Measurements from ENCODE around the gene EPS8L3.
"Not testable (repeated sequence)": the region's sequence is repeated elsewhere in the genome, so short reads cannot be mapped to it uniquely, and the experiment has no call there.

Gene EPS8L3

DNA sequence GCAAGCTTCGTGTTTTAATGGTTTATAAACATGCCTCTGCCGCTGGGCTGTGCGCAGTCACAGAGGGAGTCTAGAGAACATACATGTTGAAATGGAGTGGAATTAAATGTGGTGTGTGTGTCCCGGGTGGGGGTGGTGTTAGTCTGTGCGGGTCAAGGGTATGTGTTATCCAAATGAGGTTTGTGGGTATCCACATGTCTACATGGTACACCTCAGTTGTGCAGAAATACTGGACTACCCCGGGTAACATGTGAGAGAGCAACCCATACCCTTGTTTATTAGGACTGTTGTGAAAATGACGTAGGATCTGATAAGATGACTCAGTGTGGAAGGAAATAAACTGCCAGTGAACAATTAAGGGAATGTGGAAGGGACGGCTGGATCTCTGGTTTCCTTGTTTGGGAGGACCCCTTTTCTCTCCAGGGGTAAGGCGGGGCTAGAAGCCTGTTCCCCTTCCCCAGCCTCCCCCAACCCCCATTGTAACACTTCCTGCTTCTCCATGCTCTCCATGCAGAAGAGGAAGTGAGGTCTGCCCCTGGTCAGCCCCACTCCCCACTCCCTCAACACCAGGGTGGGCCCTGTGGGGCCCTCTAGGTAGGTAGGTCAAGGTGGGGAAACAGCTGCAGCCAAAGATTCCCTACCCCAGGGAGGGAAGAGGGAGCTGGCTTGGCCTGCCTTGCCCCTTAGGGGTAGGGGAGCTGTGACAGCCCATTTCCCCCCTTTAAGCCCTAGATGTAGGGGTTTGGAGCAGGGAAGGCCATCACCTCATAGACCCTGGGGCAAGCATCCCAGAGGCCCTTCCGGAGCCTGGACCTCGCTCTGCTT, 690 bp downstream of the EPS8L3 start:
- no peak for DNase-seq (ENCODE audit: low spot score)

DNA sequence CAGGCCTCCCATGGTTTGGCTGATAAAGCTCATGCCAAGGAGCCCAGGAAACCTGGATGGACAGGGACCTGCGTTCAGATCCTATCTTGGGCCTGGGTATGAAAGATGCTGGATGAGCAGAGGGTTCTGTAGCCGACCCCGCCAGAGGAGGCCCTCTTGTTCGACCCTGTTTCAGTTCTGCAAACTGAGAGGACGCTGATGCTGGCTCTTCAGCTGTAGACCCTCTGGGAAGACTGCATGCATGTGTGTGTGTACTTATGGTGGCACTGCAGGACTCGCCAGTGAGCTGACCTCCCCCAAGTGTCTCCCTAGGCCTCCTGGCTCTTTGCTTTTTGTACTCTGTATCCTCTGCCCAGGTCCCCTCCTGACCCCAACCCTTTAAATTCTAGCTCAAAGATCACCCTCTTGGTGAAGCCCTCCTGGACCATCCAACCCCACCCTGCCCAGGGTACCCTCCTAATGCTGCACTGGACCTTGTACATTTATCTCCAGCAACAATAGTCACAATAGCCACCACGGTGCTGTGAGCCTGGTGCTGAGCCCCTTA, 1.6 kb downstream of the EPS8L3 start:
- DNase-seq (ENCODE audit: low spot score) = no peak

DNA sequence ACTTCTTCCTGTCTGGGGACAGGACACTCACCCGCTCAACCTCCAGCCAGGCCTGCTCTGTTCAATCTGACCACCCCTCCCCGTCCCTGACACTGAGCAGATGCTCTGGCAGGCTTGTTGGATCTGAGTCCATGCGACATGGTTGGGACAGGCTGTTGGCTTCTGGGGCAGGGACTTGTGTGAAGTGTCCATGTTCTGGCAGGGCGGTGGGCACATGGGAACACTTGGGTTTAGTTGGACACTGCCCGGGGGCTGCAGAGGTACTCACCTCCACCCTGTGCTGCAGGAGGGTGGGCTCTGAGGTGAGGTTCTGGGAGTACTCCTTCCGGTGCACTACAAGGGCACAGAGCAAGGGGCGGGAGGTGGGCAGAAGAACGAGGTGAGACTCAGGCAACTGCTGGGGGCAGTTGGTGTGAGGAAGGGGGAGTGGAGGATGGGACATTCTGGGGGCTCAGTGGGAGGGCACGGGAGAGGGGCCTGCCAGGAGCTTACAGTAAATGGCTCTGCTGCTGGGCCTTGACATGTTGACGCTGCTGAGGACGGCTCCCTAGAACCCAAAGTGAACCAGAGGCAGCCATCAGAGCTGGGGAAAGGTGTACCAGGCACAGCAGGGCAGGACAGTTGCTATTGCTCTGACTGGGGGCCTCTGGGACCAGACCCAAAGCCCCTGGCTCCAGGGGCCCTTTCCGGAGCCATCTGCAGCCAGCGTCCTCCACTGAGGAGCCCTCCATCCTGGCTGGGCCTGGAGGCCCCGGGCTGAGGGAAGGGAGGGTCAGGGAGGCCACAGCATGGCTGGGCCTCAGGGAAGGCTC, 2.3 kb downstream of the EPS8L3 start:
- DNase-seq (ENCODE audit: low spot score) = no peak

DNA sequence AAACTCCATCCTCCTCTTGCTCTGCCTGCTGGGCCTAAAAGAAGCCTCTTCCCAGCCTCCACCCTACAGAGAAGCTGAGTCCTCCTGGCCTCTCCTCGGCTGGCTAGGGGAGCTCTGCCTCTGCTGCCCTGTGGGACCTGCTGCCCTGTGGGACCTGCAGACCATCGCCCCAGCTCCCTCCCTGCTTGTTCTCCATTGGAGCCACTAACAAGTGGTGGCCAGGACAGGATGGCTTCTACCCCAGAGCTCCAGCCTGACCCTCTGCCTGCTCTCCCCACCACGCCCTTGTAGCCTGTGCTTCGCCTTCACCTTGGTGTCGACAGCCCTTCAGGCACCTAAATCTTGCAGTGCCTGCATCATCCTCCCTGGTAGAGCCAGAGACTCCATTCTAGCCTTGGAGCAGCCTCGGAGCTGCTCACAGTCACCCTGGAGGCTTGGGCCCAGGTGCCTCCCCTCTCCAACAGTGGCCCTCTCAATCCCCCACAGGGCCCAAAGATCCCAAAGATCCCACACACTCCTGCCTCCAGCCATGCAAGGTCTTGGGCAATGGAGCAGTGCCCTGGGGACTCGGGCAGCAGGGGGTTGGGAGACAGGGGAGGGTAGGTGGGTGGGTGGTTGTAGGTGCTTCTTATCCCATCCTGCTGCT, 3.0 kb downstream of the EPS8L3 start:
- DNase-seq (ENCODE audit: low spot score) = no peak

DNA sequence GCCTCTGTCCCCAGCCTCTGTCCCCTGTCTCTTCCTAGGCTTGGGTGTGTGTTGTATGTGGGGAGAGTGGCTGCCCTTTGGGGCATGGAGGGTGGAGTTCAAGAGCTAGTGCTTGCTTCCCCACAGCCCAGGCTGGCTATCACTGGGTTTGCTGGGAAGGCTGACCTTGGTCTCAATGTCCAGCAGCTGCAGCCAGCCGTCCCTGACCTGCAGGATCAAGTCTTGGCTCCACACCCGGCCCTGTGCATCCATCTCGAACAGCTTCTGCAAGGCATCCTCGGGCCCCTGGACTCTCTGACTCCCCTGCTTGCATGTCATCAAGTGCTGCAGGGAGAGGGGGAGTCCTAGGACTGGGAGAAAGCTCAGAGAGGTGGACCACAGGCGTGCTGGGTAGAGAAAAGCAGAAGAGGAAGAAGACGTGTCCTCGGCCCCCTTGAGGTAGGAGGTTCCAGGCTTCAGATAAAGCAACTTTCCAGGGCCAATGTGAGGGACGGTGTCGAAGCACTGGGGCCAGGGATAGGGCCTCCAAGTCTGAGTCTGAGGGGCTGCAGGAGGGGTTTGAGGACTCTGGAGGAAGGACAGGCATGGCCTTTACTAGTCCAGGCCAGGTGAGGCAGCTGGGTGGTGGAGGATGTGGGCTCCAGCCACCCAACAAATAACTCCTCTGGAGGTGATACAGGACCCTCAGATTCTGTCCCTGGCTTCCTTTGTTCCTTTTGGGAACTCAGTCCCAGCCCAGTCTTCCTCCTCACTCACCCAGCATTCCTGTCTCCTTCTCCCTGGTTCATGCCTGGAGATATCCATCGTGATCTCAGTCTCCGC, 4.0 kb downstream of the EPS8L3 start:
- no peak for DNase-seq (ENCODE audit: low spot score)

DNA sequence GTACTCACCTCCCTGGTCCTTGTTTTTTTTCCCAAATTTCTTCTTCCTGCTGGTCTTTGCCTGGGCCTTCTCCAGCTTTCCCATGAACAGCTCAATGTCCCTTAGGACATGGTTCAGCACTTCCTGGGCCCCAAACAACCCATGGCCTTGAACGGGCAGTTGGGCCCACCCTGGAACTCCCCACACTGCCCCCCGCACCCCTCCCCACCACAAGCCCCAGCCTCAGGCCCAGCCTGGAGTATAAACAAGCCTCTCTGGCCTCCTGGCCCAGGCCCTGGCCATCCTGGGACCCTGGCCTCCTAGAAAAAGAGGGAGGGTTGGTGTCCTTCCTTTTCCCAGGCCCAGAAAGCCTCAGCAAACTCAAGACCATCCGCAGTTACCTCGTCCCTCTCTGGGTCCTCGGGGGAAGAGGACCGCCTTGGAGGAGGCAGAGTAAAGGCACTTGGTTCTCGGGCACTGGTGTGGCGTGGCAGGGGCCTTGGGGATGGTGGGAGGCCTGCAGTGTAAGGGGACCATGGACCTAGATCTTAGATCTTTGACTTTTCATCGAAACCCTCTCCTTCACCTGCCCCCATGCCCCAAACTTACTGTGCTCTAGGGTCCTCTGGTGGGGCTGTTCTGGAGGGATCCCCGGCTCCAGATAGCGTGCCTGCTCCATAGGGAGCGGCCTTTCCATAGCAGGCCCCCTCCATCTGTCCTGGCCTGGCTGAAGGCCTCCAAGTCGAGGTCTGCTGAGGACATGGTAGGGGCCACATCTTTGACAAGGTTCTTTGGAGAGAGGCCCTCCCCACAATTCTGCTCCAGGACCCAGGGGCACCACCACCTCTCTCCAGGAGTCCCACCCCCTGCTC, 5.6 kb downstream of the EPS8L3 start:
- DNase-seq (ENCODE audit: low spot score) = no peak

DNA sequence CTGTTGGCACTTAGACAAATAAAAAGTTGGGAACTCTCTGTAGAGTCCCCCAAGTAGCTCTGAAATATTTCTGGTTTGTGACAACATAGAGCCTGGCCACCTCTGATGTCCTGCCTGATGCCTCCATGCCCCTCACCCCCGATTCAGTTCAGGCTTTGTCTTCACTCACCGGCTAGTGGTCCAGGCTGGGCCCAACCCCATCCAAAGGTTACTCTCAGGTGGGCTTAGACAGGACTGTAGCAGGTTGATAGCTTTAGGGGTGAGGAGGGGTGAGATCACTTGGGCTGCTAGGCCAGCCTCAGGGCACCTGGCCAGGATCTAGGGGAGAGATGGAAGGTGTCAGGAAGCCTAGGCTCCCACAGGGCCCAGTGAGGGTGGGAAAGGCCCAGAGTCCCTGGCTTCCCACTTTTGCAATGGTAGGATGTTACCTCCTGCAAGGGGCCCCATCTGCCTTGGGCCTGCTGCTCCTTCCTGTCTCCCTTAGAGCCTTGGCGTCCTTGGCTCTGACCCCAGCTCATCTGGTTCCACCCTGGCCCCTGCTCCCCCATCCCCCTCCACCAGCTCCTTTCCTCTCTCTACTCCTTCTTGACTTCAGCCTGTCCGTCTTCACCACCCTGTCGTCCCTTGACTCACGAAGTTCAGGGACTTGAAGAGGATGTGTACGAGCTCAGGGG, 6.7 kb downstream of the EPS8L3 start:
- DNase-seq (ENCODE audit: low spot score) = no peak

DNA sequence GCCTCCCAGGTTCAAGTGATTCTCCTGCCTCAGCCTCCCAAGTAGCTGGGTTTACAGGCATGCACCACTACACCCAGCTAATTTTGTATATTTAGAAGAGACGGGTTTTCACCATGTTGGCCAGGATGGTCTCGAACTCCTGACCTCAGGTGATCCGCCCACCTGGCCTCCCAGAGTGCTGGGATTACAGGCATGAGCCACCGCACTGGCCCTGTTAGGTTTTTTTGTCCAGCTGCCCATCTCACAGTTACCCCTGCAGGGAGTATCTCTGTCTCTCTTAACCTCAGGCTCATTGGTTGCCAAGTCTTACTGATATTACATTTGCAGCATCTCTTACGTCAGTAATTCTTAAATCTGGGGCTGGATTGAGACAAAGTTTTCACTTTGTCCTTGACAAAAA, 7.4 kb downstream of the EPS8L3 start:
- DNase-seq (ENCODE audit: low spot score) = not testable (repeated sequence)

DNA sequence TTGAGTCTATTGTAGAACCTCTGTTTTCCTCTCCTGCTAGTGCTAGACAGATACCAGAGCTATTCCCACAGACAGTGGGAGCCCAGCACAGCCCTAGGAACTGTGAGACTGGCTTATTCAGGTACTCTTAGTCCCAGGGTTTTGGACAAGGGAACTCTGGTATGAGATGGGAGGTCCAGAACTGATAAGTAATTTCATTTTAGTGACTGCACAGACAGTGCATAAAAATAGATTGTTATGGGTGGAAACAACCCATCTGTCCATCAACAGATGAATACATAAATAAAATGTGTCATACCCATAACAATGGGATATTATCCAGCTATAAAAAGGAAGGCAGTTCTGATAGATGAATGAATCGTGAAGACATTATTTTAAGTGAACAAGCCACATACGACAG, 9.0 kb downstream of the EPS8L3 start:
- no peak for DNase-seq (ENCODE audit: low spot score)

DNA sequence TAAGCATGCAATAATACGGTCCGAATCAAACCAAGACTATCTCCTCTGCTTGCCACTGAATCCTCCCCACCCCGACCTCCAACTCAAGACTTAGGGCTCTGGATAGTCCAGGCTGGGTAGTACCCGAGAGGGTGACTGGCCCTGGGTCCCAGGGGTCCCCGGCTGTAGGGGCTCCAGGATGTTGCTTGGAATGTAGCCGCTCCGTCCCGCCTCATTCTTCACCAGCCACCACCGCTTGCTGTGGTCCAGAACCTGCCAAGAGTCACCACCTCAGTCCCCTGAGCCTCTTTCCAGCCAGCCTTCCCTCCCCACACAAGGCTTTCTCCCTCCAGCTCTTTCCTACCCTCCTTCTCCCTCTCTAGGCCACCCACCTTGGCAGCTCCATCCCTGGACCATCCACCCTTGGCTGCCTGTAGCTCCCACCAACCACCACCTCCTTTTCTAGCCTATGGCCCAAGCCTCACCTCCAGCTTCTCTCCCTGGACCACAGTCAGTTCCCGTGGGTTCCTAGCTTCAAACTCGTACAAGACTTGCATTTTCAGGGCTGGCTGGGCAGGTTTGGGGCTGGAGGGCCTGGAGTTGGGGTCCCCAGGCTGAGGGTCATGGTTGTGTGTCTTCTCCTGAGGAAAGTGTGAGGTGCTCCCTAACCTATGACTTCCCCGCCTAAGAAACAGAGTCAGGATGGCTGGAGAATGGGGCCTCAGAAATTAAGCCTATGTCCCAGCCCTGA, 12.0 kb downstream of the EPS8L3 start:
- no peak for DNase-seq (ENCODE audit: low spot score)

DNA sequence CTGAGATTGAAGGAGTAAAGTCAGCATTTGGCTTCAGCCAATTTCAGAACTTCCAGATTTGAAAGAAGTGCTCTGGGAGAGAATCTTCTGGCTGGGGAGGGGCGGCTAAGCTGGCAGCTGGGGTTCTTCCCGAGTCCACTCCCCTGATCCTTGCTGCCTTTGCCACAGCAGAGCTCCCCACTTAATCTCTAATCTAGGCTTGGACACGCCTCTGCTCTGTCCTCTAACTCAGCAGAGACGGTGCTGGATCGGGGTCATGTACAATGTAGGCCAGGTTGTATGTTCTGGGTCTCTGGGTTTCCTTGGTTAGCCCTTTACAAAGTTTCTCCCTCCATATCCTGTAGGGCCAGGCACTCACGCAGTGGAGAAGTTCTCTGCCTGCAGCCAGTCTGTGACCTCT, 12.8 kb downstream of the EPS8L3 start:
- DNase-seq (ENCODE audit: low spot score) = no peak

DNA sequence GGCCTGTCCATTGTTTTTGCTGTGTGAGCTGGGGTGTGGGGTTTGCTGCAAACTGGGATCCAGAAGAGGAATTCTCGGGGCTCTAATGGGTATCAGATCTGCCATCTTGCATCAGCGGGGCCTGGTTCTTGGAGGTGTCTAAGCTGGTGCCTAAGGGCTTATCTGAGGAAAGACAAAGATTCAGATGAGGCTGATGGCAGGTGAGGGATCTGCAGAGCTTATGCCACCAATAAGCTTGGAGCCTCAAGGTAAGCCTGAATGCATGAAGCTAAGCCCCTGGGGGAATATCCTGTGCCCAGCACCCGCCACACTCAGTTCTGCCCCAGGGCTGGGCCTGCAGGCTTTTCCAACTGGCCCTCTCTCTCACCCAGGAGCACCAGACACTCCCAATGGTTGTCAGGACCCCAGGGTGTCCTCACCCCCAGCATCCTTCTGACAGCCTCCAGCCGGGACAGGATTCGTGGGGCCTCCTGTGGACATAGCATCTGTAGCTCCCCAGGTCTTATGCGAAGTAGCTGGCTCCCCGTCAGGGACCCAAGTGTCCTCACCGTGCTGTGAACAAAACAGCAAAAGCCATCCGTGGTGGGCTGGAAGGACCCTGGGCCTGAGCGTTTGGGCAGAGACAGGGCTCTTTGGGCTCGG, 13.4 kb downstream of the EPS8L3 start:
- DNase-seq (ENCODE audit: low spot score) = no peak

DNA sequence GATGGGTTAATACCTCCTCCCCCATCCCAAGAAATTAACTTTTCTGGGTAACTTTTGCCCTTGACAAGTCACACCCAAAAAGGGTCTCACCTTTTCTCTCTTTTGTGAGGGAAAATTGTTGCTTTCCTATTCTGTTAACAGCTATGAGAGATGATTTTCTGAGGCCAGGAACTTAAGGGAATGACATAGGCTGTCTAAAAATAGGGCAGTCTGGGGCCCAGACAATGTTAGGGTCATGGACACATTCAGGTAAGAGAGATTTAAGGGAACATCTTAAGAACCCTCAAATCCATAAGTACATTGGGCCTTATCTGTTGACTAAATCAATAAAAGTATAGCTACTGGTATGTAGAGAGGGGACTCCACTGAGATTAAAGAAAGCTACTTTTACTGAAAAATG, 14.5 kb downstream of the EPS8L3 start:
- DNase-seq (ENCODE audit: low spot score) = no peak

DNA sequence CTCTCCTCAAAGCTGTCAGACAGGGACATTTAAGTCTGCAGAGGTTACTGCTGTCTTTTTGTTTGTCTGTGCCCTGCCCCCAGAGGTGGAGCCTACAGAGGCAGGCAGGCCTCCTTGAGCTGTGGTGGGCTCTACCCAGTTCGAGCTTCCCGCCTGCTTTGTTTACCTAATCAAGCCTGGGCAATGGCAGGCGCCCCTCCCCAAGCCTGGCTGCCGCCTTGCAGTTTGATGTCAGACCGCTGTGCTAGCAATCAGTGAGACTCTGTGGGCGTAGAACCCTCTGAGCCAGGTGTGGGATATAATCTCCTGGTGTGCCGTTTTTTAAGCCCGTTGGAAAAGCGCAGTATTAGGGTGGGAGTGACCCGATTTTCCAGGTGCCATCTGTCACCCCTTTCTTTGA, 15.4 kb downstream of the EPS8L3 start:
- DNase-seq (ENCODE audit: low spot score) = not testable (repeated sequence)

DNA sequence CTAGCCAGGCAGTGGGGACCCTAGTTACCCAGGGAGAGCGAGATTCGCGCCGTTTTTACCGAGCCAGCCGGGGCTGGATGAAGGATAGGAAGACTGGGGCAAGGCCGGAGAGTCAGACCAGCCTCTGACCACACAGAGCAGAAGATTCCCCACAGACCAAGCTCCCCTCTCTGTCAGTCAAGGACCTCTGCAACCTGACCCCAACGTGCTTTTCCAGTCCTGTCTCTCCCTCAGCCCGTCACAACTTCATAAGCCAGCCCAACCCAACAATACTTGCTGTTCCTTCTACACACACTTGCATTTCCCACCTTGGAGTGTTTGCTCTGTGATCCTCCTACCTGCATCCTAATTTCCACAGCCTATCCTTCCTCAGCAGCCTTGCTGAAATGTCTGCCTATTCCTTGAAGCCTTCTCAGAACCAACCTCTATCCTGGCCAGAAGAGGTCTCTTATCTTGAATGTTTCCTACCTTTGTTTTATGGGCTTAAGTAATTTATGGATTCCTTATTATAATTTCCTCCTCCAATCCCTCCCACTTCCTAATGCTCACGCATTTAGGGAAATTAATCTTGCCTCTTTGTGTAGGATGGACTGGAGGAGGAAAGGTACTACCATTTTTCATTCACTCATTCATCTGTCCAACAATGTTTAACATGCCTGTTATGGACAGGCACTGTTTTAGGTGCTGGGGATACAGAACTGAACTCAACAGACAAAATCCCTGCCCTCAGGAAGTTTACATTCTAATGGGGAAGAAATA, 22.9 kb downstream of the EPS8L3 start, which contains the start of gene GSTM3:
Gene GSTM3, minus strand, starts transcription at position 424 of the 759 bp plus-strand sequence. CDS start 751 bp downstream, outside the sequence.
- no peak for DNase-seq (ENCODE audit: low spot score)

DNA sequence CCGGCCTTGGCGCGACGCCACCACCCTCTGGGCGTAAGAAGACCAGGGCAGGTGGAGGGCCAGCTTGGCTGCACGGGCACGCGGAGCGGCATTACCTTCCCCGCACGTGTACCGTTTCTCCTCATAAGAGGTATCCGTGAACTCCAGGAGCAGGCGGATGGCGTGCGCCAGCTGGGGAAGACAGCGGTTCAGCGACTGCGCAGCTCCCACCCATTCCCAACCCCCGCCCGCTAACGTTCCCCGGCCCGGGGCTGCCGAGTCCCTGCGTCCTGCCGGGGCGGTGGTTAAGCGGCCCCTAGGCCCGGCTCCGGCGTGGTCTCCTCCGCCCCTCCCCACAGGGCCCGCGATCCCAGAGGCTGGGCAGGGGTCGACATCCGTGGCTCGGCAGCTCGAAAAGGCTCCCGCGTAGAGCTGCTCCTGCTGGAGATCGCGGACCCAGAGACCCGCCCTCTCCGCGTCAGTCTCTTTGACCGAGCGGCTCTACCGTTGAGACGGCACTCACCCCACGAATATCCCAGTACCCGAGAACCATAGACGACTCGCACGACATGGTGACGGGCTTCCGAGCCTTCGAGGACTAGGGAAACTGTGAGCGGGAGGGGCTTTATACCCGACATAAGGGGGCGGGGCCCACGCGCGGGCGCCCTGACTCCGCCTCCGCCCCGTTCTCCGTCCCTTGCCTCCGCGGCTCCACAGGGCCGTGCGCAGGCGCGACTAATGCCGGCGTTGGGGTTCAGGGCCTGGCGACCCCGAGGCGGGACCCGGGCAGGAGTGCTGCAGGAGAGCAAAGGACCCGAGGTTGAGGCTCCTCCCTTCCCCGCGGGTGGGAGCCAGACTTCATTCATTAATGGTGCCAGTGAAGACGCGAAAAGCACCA, 23.7 kb downstream of the EPS8L3 start:
- DNase-seq (ENCODE audit: low spot score) = peak; percentile 61
